ENCODE data around the gene DEDD.

The DEDD gene

DNA sequence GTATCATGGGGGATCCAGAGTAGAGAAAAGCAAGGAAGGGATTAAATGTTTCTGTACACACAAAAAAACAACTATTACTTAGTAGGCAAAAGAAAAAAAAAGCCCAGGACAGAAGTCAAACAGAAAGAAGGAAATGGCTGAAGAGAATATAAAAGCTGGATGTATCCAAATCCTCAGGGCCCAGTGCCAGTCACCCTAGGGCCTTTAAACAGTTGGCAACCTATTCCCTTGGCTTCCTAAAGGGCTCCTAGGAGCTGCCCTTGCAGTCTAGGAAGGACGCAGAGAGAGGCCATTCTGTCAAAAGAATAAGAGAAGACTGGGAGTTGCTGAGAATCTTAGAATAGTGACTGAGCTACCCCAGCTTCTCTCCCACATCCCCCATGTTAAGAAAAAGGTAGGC, 39.9 kb upstream of the DEDD start:
- Histone ChIP-seq H3K27ac (ENCODE audit: low read depth, low read length) (no peak overlapping the region), H3K36me3 (ENCODE audit: control insufficient read depth, insufficient read depth, low read length) (peaks cover 32% of the 10 kb centered on the region), H3K9ac (ENCODE audit: low read length) (no peak overlapping the region), H3K4me3 (ENCODE audit: low read length) (no peak overlapping the region), H3K4me1 (ENCODE audit: control insufficient read depth, insufficient read depth, low read length) (peaks cover 5% of the 10 kb centered on the region), H3K27me3 (ENCODE audit: control insufficient read depth, insufficient read depth, low read length) (no peaks in the 10 kb centered on the region)

DNA sequence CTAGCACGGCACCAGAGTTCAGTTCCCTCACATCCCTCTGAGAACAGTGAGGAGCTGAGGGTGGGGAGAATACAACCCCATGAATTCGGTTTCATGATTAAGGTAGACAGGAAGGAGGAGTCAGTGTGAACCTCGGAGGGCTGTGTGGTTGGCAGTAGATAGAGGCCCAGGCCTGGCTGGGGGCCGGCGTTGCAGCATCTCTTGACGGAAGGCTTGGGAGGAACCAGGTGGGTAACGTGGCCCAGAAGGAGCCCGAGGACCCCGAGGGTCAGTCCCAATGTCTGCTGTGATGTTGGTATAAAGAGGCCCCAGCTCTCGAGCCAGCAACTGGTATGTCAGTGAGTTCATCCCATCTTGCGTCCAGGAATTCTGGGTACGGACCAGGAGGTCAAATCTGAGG, 39.2 kb upstream of the DEDD start:
- Histone ChIP-seq H3K36me3 (ENCODE audit: control insufficient read depth, insufficient read depth, low read length) (peaks cover 32% of the 10 kb centered on the region), H3K27me3 (ENCODE audit: control insufficient read depth, insufficient read depth, low read length) (no peaks in the 10 kb centered on the region), H3K4me3 (ENCODE audit: low read length) (no peak overlapping the region), H3K9ac (ENCODE audit: low read length) (no peak overlapping the region), H3K27ac (ENCODE audit: low read depth, low read length) (no peak overlapping the region), H3K4me1 (ENCODE audit: control insufficient read depth, insufficient read depth, low read length) (peaks cover 10% of the 10 kb centered on the region)

DNA sequence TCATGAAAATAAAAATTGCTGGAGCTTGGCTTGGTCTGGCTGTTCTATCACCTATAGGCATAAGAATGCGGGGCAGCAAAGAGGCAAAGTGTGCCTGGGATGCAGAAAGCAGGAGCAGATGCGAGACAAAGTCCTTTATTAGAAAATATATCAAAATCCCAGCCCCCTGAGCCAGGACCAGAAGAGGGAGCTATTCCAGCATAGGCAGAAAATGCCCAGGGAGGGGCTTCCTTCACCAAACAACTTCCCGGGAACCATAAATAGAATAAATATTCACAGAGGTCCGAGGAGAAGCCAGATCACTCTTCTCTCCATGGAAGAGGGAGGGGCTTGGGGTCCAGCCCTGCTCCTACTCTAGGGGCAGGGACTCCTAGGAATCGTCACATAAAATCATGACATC, 38.7 kb upstream of the DEDD start:
- no peak overlapping the region for H3K9ac ChIP-seq (ENCODE audit: low read length)
- peaks cover 32% of the 10 kb centered on the region for H3K36me3 ChIP-seq (ENCODE audit: control insufficient read depth, insufficient read depth, low read length)
- H3K4me1 ChIP-seq (ENCODE audit: control insufficient read depth, insufficient read depth, low read length) = peaks cover 5% of the 10 kb centered on the region
- no peaks in the 10 kb centered on the region for H3K27me3 ChIP-seq (ENCODE audit: control insufficient read depth, insufficient read depth, low read length)
- H3K4me3 ChIP-seq (ENCODE audit: low read length) = no peak overlapping the region
- H3K27ac ChIP-seq (ENCODE audit: low read depth, low read length) = no peak overlapping the region

DNA sequence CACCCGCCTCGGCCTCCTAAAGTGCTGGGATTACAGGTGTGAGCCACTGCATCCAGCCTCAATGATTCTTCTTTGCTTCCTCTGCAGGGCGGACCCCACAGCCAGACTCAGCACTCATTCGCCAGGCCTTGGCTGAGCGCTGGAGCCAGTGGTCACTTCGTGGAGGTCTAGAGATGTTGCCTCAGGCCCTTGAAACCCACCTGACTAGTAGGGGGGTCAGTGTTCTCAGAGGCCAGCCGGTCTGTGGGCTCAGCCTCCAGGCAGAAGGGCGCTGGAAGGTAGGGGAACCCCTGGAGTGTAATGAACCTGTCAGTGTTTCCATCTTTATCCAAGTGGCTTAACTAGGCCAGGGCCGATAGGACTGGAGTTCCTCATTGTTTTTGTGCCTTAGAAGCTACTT, 36.4 kb upstream of the DEDD start:
- peaks cover 5% of the 10 kb centered on the region for H3K4me1 ChIP-seq (ENCODE audit: control insufficient read depth, insufficient read depth, low read length)
- no peak overlapping the region for H3K4me3 ChIP-seq (ENCODE audit: low read length)
- no peak overlapping the region for H3K27ac ChIP-seq (ENCODE audit: low read depth, low read length)
- H3K36me3 ChIP-seq (ENCODE audit: control insufficient read depth, insufficient read depth, low read length) = peaks cover 18% of the 10 kb centered on the region
- no peak overlapping the region for H3K9ac ChIP-seq (ENCODE audit: low read length)
- H3K27me3 ChIP-seq (ENCODE audit: control insufficient read depth, insufficient read depth, low read length) = no peaks in the 10 kb centered on the region

DNA sequence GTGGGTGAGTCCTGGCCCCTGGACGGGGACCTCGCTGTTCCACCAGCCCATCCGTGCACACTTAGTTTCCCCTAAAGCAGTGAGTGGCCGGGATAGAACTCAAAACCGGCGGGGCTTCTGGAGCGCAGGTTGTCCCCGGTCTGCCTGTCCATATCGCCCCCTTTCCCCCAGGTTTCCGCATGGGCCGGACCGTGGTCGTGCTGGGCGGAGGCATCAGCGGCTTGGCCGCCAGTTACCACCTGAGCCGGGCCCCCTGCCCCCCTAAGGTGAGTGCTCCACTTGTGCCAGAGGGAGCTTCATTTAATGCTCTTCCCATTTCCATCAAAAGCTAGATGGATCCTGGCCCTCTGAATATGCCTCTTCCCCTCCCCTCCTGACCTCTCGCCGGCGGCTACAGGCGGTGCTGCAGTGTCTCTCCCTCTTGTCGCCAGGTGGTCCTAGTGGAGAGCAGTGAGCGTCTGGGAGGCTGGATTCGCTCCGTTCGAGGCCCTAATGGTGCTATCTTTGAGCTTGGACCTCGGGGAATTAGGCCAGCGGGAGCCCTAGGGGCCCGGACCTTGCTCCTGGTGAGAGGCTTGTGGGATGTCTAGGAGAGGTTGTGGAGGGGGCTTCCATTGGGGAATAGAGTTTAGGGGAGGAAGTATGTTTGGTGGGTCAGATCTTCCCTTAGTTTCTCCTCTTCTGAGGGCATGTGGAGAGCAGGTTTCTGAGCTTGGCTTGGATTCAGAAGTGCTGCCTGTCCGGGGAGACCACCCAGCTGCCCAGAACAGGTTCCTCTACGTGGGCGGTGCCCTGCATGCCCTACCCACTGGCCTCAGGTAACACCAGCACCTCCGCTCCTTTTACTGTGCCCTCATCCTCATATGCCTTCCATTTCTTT, 34.4 kb upstream of the DEDD start:
- peaks cover 21% of the 10 kb centered on the region for H3K36me3 ChIP-seq (ENCODE audit: control insufficient read depth, insufficient read depth, low read length)
- H3K27ac ChIP-seq (ENCODE audit: low read depth, low read length) = peak overlapping the region; percentile 65
- H3K4me3 ChIP-seq (ENCODE audit: low read length) = peak overlapping the region; percentile 95
- H3K4me1 ChIP-seq (ENCODE audit: control insufficient read depth, insufficient read depth, low read length) = peaks cover 5% of the 10 kb centered on the region
- H3K9ac ChIP-seq (ENCODE audit: low read length) = peak overlapping the region; percentile 72
- H3K27me3 ChIP-seq (ENCODE audit: control insufficient read depth, insufficient read depth, low read length) = no peaks in the 10 kb centered on the region

DNA sequence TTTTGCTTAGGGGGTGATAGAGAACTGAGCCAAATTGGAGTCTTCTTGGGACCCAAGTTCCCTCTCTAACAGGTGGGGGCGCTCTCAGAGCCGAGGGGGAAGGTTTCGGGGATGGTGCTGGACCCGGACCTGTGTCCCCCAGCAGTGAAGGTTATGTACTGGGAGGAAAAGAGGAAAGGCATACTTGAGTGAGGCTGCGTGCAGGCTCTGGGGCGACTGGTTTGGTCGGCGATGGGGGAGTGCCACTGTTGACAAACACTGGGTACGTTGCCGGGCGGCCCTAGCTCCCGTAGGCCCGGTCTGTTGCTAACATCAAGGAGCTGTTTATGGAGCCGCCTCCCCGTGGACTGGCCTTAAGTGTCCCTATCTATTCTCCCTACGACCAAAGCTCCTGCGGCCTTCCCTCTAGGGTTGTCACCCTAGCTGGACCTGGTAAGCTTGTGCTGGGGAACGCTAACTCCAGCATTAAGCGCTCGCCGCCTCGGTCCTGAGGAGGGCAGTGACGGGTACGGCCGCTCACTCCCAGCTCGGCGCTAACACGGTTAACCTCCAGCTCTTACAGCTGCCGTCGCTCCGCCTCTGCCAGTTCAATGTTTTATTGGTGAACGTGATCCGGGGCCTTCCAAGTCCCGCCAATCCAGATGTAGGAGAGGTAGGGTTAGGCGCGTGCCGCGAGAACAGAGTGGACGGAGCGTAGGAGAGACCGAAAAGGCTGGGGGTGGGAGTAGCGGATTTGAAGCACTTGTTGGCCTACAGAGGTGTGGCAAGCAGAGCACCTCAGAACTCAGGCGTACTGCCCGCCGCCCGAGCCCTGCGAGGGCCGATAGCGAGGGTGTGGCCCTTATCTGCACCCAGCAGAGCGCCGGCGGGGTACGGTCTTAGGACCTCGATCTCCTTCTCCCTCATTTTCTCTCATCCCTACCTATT, 33.5 kb upstream of the DEDD start, which contains the start of gene PPOX:
Gene PPOX, plus strand, starts transcription at position 685 of the 927 bp plus-strand sequence. CDS start 422 bp downstream, outside the sequence.
- H3K9ac ChIP-seq (ENCODE audit: low read length) = peak within 1 kb of the TSS; percentile 72
- H3K4me3 ChIP-seq (ENCODE audit: low read length) = peak within 1 kb of the TSS; percentile 95
- H3K4me1 ChIP-seq (ENCODE audit: control insufficient read depth, insufficient read depth, low read length) = peaks cover 5% of the 10 kb centered on the region
- H3K27ac ChIP-seq (ENCODE audit: low read depth, low read length) = peak within 1 kb of the TSS; percentile 87
- peaks cover 20% of the 10 kb centered on the region for H3K36me3 ChIP-seq (ENCODE audit: control insufficient read depth, insufficient read depth, low read length)
- no peaks in the 10 kb centered on the region for H3K27me3 ChIP-seq (ENCODE audit: control insufficient read depth, insufficient read depth, low read length)

DNA sequence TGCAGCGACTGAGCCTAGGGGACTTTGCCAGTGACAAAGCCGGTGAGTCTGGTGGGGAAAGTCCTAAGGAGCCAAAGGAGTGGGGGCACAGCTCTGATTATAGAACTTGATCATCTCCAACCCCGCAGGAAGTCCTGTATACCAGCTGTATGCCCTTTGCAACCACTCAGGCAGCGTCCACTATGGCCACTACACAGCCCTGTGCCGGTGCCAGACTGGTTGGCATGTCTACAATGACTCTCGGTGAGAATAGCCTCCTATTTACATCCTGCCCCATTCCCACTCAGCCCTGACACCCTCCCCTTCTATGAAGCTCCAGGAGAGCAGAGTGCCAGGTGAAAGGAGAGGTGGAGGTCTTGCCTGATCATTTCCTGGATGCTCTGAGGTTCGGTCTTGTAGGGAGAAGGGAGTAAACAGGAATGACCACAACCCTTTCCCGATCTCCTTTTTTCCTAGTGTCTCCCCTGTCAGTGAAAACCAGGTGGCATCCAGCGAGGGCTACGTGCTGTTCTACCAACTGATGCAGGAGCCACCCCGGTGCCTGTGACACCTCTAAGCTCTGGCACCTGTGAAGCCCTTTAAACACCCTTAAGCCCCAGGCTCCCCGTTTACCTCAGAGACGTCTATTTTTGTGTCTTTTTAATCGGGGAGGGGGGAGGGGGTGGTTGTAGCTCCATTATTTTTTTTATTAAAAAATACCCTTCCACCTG, 32.6 kb upstream of the DEDD start:
- Histone ChIP-seq H3K27me3 (ENCODE audit: control insufficient read depth, insufficient read depth, low read length) (no peaks in the 10 kb centered on the region), H3K27ac (ENCODE audit: low read depth, low read length) (peak overlapping the region; percentile 87), H3K4me3 (ENCODE audit: low read length) (peak overlapping the region; percentile 83), H3K4me1 (ENCODE audit: control insufficient read depth, insufficient read depth, low read length) (peaks cover 8% of the 10 kb centered on the region), H3K36me3 (ENCODE audit: control insufficient read depth, insufficient read depth, low read length) (peaks cover 11% of the 10 kb centered on the region), H3K9ac (ENCODE audit: low read length) (no peak overlapping the region)

DNA sequence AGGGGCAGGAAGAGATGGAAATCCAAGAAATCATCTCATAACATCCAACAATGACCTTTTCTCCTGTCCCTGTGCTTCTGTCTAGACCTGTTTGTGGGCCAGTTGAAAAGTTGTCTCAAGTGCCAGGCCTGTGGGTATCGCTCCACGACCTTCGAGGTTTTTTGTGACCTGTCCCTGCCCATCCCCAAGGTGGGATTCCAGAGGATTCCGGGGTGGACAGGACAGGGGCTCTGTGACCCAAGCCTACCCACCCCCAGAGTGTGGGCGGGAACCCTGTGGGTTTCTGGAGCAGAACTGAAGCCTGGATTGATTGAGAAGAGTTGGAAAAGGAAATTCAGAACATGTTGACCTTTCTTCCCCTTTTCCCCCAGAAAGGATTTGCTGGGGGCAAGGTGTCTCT, 31.3 kb upstream of the DEDD start:
- Histone ChIP-seq H3K4me1 (ENCODE audit: control insufficient read depth, insufficient read depth, low read length) (peaks cover 13% of the 10 kb centered on the region), H3K9ac (ENCODE audit: low read length) (no peak overlapping the region), H3K4me3 (ENCODE audit: low read length) (no peak overlapping the region), H3K27ac (ENCODE audit: low read depth, low read length) (no peak overlapping the region), H3K27me3 (ENCODE audit: control insufficient read depth, insufficient read depth, low read length) (no peaks in the 10 kb centered on the region), H3K36me3 (ENCODE audit: control insufficient read depth, insufficient read depth, low read length) (peaks cover 6% of the 10 kb centered on the region)

DNA sequence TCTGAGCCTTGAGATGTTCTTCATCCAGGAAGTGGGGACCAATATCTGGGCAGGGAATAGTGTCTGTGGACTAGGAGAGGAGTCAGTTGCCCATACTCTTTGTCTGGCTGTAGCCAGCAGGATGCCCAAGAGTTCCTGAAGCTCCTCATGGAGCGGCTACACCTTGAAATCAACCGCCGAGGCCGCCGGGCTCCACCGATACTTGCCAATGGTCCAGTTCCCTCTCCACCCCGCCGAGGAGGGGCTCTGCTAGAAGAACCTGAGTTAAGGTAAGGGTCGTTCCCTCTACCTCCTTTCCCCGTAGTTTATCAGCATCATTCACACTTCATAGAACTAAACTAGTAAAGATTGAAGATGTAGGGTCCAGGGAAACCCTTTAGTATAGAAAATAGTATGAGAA, 30.3 kb upstream of the DEDD start:
- H3K9ac ChIP-seq (ENCODE audit: low read length) = no peak overlapping the region

DNA sequence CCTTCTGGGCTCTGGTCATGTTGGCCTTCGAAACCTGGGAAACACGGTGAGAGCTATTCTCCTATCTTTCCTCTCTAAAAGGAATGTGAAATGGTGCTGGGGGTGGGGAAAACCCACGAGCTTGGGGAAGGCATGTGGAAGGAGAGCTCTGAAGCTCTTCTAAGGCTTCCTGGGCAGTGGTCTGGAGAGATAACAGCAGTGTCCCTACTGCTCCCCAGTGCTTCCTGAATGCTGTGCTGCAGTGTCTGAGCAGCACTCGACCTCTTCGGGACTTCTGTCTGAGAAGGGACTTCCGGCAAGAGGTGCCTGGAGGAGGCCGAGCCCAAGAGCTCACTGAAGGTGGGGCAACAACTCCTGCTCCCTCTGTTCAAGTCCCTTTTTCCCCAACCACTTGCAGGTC, 29.6 kb upstream of the DEDD start:
- Histone ChIP-seq H3K4me3 (ENCODE audit: low read length) (no peak overlapping the region), H3K36me3 (ENCODE audit: control insufficient read depth, insufficient read depth, low read length) (peaks cover 6% of the 10 kb centered on the region), H3K4me1 (ENCODE audit: control insufficient read depth, insufficient read depth, low read length) (peaks cover 13% of the 10 kb centered on the region), H3K27ac (ENCODE audit: low read depth, low read length) (no peak overlapping the region), H3K9ac (ENCODE audit: low read length) (no peak overlapping the region), H3K27me3 (ENCODE audit: control insufficient read depth, insufficient read depth, low read length) (no peaks in the 10 kb centered on the region)

More for the DNA sequence above, 30.3 kb upstream of the DEDD start:
- no peaks in the 10 kb centered on the region for H3K27me3 ChIP-seq (ENCODE audit: control insufficient read depth, insufficient read depth, low read length)
- H3K36me3 ChIP-seq (ENCODE audit: control insufficient read depth, insufficient read depth, low read length) = peaks cover 6% of the 10 kb centered on the region
- H3K4me3 ChIP-seq (ENCODE audit: low read length) = no peak overlapping the region
- no peak overlapping the region for H3K27ac ChIP-seq (ENCODE audit: low read depth, low read length)
- peaks cover 15% of the 10 kb centered on the region for H3K4me1 ChIP-seq (ENCODE audit: control insufficient read depth, insufficient read depth, low read length)

DNA sequence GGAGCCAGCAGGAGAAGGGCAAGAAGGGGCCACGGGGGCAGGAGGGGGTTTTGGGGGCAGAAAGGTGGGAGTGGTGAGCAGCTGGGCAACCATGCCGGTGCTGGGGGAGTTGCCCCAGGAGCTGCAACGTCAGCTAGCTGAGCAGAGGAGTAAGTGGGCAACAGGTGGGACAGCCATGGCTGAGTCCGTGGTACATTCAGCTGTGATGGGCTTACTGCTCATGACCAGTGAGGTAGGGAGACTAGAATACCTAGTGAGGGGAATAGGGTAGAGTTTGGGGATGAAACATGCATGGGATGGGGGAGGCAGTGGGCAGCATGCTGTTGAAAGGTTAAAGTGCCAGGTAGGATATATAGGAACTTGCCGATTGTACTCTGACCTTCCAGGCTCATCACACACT, 29.2 kb upstream of the DEDD start:
- Histone ChIP-seq H3K27me3 (ENCODE audit: control insufficient read depth, insufficient read depth, low read length) (no peaks in the 10 kb centered on the region), H3K9ac (ENCODE audit: low read length) (no peak overlapping the region), H3K4me1 (ENCODE audit: control insufficient read depth, insufficient read depth, low read length) (peaks cover 10% of the 10 kb centered on the region), H3K36me3 (ENCODE audit: control insufficient read depth, insufficient read depth, low read length) (peaks cover 6% of the 10 kb centered on the region), H3K27ac (ENCODE audit: low read depth, low read length) (no peak overlapping the region), H3K4me3 (ENCODE audit: low read length) (no peak overlapping the region)

DNA sequence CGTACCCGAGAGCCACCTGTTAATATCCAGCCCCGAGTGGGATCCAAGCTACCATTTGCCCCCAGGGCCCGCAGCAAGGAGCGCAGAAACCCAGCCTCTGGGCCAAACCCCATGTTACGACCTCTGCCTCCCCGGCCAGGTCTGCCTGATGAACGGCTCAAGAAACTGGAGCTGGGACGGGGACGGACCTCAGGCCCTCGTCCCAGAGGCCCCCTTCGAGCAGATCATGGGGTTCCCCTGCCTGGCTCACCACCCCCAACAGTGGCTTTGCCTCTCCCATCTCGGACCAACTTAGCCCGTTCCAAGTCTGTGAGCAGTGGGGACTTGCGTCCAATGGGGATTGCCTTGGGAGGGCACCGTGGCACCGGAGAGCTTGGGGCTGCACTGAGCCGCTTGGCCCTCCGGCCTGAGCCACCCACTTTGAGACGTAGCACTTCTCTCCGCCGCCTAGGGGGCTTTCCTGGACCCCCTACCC, 28.2 kb upstream of the DEDD start:
- no peaks in the 10 kb centered on the region for H3K27me3 ChIP-seq (ENCODE audit: control insufficient read depth, insufficient read depth, low read length)
- H3K36me3 ChIP-seq (ENCODE audit: control insufficient read depth, insufficient read depth, low read length) = peaks cover 6% of the 10 kb centered on the region
- no peak overlapping the region for H3K9ac ChIP-seq (ENCODE audit: low read length)
- no peak overlapping the region for H3K27ac ChIP-seq (ENCODE audit: low read depth, low read length)
- peaks cover 10% of the 10 kb centered on the region for H3K4me1 ChIP-seq (ENCODE audit: control insufficient read depth, insufficient read depth, low read length)
- no peak overlapping the region for H3K4me3 ChIP-seq (ENCODE audit: low read length)

All from rectal smooth muscle tissue (tissue), 1 donor.